IgD-negative memory B cell (primary cell): ENCODE results near the gene DUSP15. TPM values are rescaled to one million over a fixed set of nuclear protein-coding genes. Genes with fewer than 3 reads are reported as not detected.
A peak's percentile ranks its signal among the peaks of the same experiment; 100 is the strongest.

Experiments used
- H3K27ac Mint-ChIP-seq, 3 donors: one replicate each; pipeline ENCODE4 v1.8.0; 2020 to 2022; ENCODE audit warnings: mild to moderate bottlenecking in 3 of 3, mixed read lengths in 3 of 3, moderate library complexity in 1 of 3
- H3K27me3 Mint-ChIP-seq: one replicate; pipeline ENCODE4 v1.8.0; 2021; ENCODE audit warnings: mixed read lengths
- H3K36me3 Mint-ChIP-seq: one replicate; pipeline ENCODE4 v1.8.0; 2020; ENCODE audit warnings: mild to moderate bottlenecking, mixed read lengths
- H3K4me1 Mint-ChIP-seq, 3 donors: one replicate each; pipeline ENCODE4 v1.8.0; 2020 to 2022; ENCODE audit warnings: mixed read lengths in 3 of 3, mild to moderate bottlenecking in 1 of 3
- H3K4me3 Mint-ChIP-seq, 4 donors: one replicate each; pipeline ENCODE4 v1.8.0; 2020 to 2022; ENCODE audit warnings: mild to moderate bottlenecking in 4 of 4, mixed read lengths in 4 of 4, moderate library complexity in 3 of 4
- H3K9me3 Mint-ChIP-seq, 3 donors: one replicate each; pipeline ENCODE4 v1.8.0; 2020 to 2021; ENCODE audit warnings: mixed read lengths in 3 of 3, mild to moderate bottlenecking in 1 of 3
- polyA plus RNA-seq: library from polyadenylated mRNA; unstranded; fragments of 300-500 nt; fragmentation: Illumina TruSeq; gene quantifications from one replicate; pipeline ENCODE4 v1.2.3, GENCODE V29; 2021

The DUSP15 gene
- polyA plus RNA-seq, 1 donor from 2014 or later, result not detected

DNA sequence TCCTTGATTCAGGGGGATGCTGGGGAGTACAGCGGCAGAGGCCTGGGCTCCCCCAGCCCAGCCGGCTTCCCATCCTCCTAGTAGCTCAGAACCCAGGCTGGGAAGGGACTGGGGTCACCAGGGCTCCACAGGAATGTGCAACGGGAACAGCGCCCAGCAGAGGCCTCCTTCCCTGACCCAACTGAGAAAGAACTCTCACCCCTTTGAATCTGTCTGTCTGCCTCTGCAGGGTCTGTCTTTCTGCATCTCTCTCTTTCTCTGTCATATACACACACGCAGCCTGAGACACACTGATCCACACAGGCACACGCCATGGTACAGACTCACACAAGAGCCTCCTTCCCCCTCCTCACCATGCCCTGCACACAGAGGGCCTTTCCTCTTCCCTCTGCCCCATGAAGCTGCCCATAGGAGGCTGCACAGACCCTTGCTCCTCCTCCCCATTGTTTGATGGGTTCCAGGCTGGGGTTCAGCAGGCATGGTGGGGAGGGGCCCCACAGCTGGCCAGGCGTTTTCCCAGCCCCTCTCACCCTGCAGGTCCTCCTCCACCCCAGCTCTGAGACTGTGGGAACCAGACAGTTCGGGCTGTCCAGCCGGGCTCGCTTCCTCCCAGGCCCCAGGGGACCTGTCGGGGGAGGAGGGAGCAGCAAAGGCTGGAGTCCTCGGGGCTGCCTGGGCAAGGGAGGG lies 27.7 kb downstream of the DUSP15 start:
- Mint-ChIP-seq H3K4me1 (peaks cover 0 to 3% (median 2%) of the 10 kb centered on the region in 3 donors), H3K27ac (no peak overlapping the region), H3K36me3 (peaks cover 1% of the 10 kb centered on the region), H3K4me3 (no peak overlapping the region), H3K9me3 (no peaks in the 10 kb centered on the region), H3K27me3 (no peaks in the 10 kb centered on the region)

DNA sequence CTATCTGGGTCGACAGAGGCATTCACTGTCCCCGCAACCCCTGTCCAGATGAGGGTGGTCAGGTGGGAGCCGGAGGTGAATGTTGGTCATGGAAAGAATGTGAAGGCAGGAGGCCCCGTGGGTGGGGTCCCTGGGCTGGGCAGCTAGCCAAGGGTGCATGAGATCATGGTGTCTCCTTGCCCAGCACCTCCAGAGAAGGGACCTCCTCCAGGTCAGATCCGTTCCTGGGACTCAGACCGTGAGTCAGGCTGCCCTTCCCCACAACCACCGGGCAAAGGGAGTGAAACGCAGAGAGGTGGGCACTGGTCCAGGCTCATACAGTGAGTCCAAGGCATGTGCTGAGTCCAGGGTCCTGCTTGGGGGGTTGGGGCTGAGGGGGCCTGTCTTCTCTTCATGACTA lies 28.4 kb downstream of the DUSP15 start:
- Mint-ChIP-seq H3K27me3 (no peaks in the 10 kb centered on the region), H3K9me3 (no peaks in the 10 kb centered on the region), H3K36me3 (peaks cover 1% of the 10 kb centered on the region)

DNA sequence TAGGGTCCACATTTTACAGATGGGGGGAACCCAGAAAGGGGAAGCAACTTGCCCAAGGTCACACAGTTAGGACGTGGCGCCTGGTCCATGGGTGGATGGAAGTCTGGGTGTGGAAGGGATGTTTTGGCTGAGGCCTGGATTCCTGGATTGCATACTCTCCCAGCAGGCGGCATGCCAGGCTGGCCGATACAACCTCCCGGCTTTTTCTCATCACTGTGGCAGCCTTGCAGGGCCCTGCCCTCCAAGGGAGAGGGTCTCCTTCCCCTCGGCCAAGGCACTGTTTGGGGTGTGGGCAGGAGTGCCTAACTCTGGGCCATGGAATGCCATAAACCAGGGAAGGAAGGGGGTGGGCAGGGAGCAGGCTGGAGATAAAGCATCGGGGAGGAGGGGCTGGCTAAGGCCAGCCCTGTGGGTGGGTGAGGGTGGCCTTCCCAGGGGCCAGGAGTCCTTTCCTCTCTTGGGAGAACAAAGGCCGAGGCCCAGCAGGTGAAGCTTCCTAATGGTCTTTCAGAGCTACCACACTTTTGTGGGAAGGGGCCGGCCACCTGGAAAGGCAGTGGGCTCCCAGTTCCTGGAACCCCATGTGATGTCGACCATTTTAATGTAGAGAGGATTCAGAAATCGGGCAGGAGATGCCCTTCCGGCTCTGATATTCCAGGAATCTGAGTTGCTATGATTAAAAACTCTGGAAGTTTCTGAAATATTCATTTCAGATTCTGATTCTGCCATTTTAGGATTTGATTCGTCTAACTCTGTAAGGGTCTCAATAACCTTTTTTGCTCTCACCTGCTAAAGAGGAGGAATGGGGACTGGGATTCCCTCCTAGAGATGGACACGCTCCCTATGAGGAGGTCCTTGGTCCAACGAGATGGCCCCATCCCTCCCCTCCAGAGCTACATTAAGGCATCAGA lies 29.2 kb downstream of the DUSP15 start:
- peaks cover 1% of the 10 kb centered on the region for H3K36me3 Mint-ChIP-seq
- H3K9me3 Mint-ChIP-seq, result no peaks in the 10 kb centered on the region
- H3K4me3 Mint-ChIP-seq, result no peak overlapping the region
- no peak overlapping the region for H3K27ac Mint-ChIP-seq
- H3K27me3 Mint-ChIP-seq, result peaks cover 3% of the 10 kb centered on the region
- H3K4me1 Mint-ChIP-seq, result peaks cover 0 to 7% (median 6%) of the 10 kb centered on the region in 3 donors

More for the DNA sequence above, 28.4 kb downstream of the DUSP15 start:
- Mint-ChIP-seq H3K27ac (no peak overlapping the region), H3K4me3 (peak overlapping the region in 1 of 4 donors; percentile 21), H3K4me1 (peaks cover 0 to 3% (median 2%) of the 10 kb centered on the region in 3 donors)

DNA sequence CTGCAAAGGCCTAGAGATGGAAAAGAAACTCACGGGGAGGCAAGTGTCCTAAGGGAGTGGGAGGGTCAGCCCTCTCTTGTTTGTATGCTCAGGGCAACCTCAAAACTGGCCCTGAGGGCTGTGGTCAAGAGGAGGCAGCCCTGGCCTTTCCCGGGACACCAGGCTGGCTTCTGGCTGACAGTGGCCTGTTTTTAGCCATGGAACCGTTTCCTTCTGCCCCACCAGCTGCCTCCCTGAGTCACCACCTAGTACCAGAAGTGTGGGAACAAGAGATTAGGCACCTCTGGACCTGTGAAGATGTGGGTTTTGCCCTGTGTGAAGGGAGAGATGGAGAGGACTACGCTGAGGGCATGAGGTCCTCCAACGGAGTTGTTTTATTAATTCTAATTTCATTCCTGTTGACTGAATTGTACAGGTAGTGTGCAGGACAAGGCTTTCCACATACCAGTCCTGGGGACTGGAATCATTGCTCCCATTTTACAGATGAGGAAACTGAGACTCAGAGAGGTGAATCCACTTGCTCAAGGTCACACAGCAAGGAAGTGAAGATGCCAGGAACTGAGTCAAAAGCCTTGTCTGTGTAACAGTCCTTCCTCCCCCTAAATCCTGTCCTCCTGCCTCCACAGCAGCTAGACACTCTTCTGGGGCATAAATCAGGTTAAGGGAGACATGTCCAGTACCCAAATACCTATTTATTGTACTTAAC lies 30.4 kb downstream of the DUSP15 start:
- Mint-ChIP-seq H3K27me3 (peaks cover 3% of the 10 kb centered on the region), H3K4me3 (no peak overlapping the region), H3K9me3 (no peaks in the 10 kb centered on the region), H3K27ac (no peak overlapping the region), H3K36me3 (peaks cover 1% of the 10 kb centered on the region), H3K4me1 (peaks cover 0 to 11% (median 11%) of the 10 kb centered on the region in 3 donors)

DNA sequence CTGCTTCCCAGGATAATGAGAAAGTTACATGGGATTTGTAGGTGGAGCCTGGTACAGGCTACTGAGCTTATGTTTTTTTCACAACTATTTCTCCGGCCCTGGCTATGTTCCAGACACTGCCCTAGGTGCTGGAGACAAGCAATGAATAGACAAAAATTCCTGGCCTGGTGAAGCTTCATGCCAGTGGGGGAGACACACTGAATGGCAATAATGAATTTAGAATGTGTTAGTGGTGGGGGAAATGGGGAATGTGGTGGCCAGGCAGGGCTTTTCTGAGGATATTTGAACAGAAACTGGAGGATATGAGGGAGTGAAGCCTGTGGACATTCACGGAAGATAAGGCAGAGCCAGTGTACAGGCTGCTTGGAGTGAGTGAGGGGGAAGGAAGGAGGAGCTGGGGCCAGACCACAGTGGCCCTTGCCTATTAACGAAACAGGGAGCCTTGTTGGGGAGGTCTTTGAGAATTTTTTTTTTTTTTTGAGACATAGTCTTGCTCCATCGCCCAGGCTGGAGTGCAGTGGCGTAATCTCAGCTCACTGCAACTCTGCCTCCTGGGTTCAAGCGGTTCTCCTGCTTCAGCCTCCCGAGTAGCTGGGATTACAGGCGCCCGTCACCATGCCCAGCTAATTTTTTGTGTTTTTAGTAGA lies 31.6 kb downstream of the DUSP15 start:
- no peak overlapping the region for H3K4me3 Mint-ChIP-seq
- H3K9me3 Mint-ChIP-seq, result no peaks in the 10 kb centered on the region
- no peak overlapping the region for H3K27ac Mint-ChIP-seq
- H3K4me1 Mint-ChIP-seq, result peaks cover 0 to 11% (median 11%) of the 10 kb centered on the region in 3 donors
- H3K27me3 Mint-ChIP-seq, result peaks cover 3% of the 10 kb centered on the region
- peaks cover 1% of the 10 kb centered on the region for H3K36me3 Mint-ChIP-seq

DNA sequence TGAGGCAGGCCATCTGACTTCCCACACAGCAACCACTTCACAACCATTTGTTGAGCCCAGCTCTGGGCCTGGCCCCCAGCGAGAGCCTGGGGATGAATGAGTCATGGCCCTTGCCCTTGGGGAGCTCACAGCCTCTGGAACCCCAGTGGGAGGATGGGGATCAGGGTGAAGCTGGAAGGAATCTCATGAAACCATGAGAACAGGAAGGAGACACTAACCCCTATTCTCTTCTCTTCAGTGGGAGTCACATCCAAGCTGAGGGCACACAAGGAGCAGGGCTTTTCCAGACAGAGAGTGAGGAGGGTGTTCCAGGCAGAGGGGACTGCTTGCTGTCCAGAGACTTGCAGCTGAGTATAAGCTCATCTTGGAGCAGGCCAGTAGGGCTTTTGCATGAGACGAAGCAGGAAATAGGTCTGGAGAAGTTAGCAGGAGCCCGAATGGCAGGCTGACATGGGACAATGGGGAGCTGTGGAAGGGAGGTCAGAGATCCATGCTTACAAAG lies 32.4 kb downstream of the DUSP15 start:
- Mint-ChIP-seq H3K4me1 (peaks cover 0 to 14% (median 9%) of the 10 kb centered on the region in 3 donors), H3K4me3 (no peak overlapping the region), H3K27me3 (peaks cover 3% of the 10 kb centered on the region), H3K27ac (no peak overlapping the region), H3K9me3 (no peaks in the 10 kb centered on the region), H3K36me3 (peaks cover 3% of the 10 kb centered on the region)

DNA sequence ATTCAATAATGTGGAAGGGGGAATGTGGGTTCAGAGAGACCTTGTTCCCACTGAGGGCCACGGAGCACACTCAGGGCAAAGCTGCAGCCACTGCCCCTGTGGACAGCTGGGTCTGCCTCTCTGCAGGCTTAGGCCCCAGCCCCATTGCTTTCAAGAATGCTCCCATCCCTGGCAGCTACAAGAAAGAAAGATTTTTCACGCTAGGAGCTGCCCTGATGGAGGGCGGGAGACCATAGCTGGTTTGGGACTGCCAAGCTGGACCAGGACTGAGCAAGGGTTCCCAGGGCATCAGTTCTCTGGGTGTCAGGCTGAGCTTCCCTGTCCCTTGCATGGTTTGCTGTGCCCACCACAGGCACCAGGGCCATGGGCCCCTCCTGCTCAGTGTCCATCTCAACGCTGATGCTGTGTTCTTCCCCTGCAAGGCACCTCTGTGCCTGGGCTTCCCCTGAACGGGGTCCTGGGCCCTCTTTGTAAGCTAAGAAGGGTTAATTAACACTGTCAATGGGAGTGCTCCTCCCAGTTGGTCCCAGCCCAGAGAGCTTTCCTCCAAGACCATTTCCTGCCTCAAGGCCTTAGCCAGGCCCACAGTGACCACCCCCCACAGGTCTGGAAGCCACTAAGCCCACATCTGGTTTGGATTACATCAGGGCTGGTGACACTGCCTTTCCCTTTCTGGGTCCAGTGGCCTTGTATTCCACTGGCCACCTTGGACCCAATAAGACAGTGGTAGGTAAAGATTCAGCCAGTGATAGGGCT lies 33.3 kb downstream of the DUSP15 start:
- H3K4me3 Mint-ChIP-seq, result no peak overlapping the region

DNA sequence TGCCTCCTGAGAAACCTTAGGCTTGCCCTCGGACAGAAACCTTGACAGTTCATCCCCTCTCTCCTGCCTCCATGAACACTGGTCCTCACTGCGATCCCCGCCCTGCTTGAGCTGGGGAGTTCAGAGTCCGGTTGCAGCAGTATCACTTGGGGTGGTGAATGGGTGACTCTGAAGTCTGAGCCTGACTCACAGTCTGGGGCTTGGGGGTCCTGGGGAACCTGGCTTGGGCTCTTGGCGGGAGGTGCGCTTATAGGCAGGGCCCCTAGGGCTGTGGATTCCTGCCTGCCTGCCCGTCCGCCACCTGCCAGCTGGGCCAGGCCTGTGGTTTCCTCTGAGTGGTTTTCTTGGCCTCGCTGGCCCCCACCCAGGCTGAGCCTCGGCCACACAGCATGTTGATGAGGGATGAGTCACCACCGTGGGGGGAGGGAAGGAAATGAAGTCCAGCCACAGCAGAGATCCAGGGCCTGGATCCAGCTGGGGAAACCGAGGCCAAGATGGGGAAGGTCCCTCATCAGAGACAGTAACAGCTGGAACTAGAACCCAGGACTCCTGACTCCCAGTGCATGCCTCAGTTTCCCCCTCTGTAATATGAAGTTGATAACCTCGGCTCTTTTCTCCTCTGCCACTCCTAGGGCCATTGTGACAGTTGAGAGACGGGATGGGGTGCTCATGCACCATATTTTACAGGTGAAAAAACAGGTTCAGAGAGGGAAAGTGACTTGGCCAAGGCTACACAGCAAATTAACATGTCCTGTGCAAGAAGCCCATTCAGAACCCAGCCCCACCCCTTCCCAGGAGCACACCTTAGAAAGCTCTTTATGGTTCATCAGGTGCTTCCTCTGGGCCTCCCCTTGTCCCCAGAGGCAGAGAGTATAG lies 34.1 kb downstream of the DUSP15 start:
- Mint-ChIP-seq H3K36me3 (peaks cover 2% of the 10 kb centered on the region), H3K4me1 (peaks cover 0 to 12% (median 8%) of the 10 kb centered on the region in 3 donors), H3K4me3 (peak overlapping the region in 1 of 4 donors; percentile 88), H3K27ac (no peak overlapping the region), H3K27me3 (peaks cover 3% of the 10 kb centered on the region), H3K9me3 (no peaks in the 10 kb centered on the region)

More for the DNA sequence above, 33.3 kb downstream of the DUSP15 start:
- H3K36me3 Mint-ChIP-seq, result peaks cover 2% of the 10 kb centered on the region
- no peak overlapping the region for H3K27ac Mint-ChIP-seq
- peaks cover 3% of the 10 kb centered on the region for H3K27me3 Mint-ChIP-seq
- peaks cover 0 to 12% (median 8%) of the 10 kb centered on the region in 3 donors for H3K4me1 Mint-ChIP-seq
- H3K9me3 Mint-ChIP-seq, result no peaks in the 10 kb centered on the region

DNA sequence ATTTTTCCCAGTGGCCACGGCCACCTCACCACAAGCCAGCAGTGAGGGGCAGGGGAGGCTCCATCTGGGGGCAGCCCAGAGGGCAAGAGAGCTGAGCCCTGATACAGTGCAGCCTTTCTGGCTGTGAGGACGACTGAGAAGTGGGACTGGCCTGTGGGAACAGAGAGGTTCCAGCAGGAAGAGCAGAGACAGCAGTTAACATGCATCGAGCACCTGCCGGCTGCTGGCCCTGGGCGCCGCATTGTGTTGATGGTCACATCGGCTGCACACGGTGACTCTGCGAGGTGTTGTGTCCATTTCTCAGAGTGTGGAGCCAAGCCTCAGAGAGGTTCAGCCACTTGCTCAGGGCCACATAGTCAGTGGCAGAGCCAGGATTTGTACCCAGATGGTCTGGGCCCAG lies 34.8 kb downstream of the DUSP15 start:
- Mint-ChIP-seq H3K4me3 (peak overlapping the region in 1 of 4 donors; percentile 88), H3K36me3 (peaks cover 2% of the 10 kb centered on the region)

DNA sequence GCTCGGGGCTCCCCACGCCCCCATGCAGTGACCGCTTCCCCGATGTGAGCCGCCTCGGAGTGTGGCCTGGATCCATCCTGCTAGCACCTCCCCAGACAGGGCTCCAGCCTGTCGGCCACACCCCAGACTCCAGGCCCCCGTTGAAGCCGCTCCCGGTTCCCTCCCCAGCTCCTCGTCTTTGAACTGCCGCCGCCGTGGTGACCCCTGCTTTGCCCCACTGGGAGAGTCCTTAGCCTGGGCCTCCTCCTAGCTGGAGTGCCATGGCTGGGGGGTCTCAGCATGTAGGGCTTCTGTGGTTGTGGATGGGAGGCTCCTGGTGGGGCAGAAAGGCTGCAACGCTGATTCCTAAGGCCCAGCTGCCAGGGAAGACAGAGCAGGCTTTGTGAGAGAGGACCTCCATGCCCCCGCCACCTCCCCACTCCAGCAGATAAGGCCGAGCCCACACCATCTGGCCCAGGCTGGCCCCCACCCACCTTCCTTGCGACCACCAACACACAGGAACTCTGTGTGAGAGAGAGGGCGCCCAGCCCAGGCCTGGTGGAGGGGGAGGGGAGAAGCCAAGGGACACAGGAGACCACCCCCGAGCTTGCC lies 36.3 kb downstream of the DUSP15 start:
- Mint-ChIP-seq H3K4me3 (no peak overlapping the region), H3K4me1 (peaks cover 0 to 14% (median 10%) of the 10 kb centered on the region in 3 donors), H3K27me3 (peaks cover 3% of the 10 kb centered on the region), H3K36me3 (peaks cover 2% of the 10 kb centered on the region), H3K27ac (no peak overlapping the region), H3K9me3 (no peaks in the 10 kb centered on the region)

More for the DNA sequence above, 34.8 kb downstream of the DUSP15 start:
- Mint-ChIP-seq H3K9me3 (no peaks in the 10 kb centered on the region), H3K27me3 (peaks cover 3% of the 10 kb centered on the region), H3K4me1 (peaks cover 0 to 12% (median 8%) of the 10 kb centered on the region in 3 donors), H3K27ac (no peak overlapping the region)

DNA sequence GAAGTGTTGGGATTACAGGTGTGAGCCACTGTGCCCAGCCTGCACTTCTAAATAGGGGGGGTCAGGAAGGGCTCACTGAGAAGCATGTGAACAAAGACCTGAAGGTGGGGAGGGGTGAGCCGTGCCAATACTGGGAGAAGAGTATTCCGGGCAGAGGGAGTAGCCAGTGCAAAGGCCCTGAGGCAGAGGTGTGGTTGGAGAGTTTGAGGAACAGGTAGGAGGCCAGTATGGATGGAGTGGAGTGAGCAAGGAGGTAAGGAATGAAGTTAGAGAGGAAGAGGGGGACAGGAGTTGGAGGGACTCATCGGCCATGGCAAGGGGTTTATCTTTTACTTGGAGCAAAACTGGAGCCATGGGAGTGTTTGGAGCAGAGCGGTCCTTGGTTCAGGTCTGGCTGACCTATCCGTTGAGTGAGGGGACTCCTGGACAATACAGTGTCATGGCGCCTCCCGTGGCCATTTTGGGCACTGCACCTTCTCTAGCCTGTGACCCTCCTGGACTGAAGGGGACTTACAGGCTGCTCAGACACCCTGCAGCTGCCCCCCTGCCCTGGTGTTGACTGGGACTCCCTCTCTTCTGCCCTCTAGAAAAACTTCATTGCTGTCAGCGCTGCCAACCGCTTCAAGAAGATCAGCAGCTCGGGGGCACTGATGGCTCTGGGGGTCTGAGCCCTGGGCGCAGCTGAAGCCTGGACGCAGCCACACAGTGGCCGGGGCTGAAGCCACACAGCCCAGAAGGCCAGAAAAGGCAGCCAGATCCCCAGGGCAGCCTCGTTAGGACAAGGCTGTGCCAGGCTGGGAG lies 37.0 kb downstream of the DUSP15 start:
- Mint-ChIP-seq H3K9me3 (no peaks in the 10 kb centered on the region), H3K27ac (no peak overlapping the region), H3K36me3 (peaks cover 2% of the 10 kb centered on the region), H3K4me1 (peaks cover 0 to 14% (median 10%) of the 10 kb centered on the region in 3 donors), H3K27me3 (peaks cover 3% of the 10 kb centered on the region), H3K4me3 (peak overlapping the region in 2 of 4 donors; percentile 37 to 63)

DNA sequence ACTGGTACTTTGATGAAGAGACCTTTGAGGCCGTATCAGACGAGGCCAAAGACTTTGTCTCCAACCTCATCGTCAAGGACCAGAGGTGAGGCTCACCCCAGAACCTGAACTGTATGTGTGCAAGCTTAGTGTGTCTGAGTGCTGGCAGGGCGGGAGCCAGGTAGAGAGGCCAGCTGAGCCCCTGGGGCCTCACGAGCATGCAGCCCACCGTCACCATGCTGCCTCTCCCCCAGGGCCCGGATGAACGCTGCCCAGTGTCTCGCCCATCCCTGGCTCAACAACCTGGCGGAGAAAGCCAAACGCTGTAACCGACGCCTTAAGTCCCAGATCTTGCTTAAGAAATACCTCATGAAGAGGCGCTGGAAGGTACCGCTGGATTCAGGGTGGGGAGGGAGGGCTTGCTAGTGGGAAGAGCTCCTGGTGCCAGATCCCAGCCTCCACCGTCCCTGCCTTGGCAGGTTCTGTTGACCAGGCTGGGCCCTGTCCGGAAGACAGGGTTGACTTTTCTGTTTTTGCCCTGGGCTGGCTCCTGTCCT lies 38.5 kb downstream of the DUSP15 start:
- H3K9me3 Mint-ChIP-seq, result no peaks in the 10 kb centered on the region
- H3K4me1 Mint-ChIP-seq, result peaks cover 0 to 14% (median 10%) of the 10 kb centered on the region in 3 donors
- H3K27ac Mint-ChIP-seq, result no peak overlapping the region
- H3K36me3 Mint-ChIP-seq, result peaks cover 2% of the 10 kb centered on the region
- H3K4me3 Mint-ChIP-seq, result no peak overlapping the region
- peaks cover 3% of the 10 kb centered on the region for H3K27me3 Mint-ChIP-seq
